Fibroblast of lung (primary cell): Measurements from ENCODE around the gene ADAM15. TPM values are rescaled to one million over a fixed set of nuclear protein-coding genes. Genes with fewer than 3 reads are reported as not detected.
A peak's percentile ranks its signal among the peaks of the same experiment; 100 is the strongest.

Experiments used
- DNase-seq, 2 donors: peaks; one replicate each; pipeline versions ENCODE4 v3.0.0 to v3.0.0-alpha.2; 2010; ENCODE audit warnings: low read depth in 2 of 2
- H2AFZ ChIP-seq: 2 replicates; pipeline ENCODE4 v1.5.1; 2012; ENCODE audit warnings: low read length, control low read depth, inconsistent platforms
- H3K27ac ChIP-seq: 2 replicates; pipeline ENCODE4 v1.5.1; 2011; ENCODE audit warnings: low read length, control low read depth; ENCODE audit not compliant: insufficient read depth
- H3K27me3 ChIP-seq: 2 replicates; pipeline ENCODE4 v1.5.1; 2011; ENCODE audit warnings: mild to moderate bottlenecking, low read length; ENCODE audit not compliant: control insufficient read depth, insufficient read depth
- H3K36me3 ChIP-seq: 2 replicates; pipeline ENCODE4 v1.5.1; 2011; ENCODE audit warnings: low read length; ENCODE audit not compliant: control insufficient read depth, insufficient read depth
- H3K4me1 ChIP-seq: 2 replicates; pipeline ENCODE4 v1.5.1; 2011; ENCODE audit warnings: low read length; ENCODE audit not compliant: control insufficient read depth, insufficient read depth; ENCODE audit errors: extremely low read depth
- H3K4me2 ChIP-seq: 2 replicates; pipeline ENCODE4 v1.5.1; 2011; ENCODE audit warnings: low read length, control low read depth; ENCODE audit not compliant: insufficient read depth; ENCODE audit errors: extremely low read depth
- H3K4me3 ChIP-seq, 4 experiments: fragments of 200-600 bp in 1 of 4; sonication (generic) in 1 of 4; replicated peaks in 1 of 4; 2 replicates each; pipeline ENCODE4 v1.5.1; 2011 to 2016; ENCODE audit warnings: low read length in 4 of 4, low read depth in 3 of 4, mild to moderate bottlenecking in 3 of 4, control low read depth in 2 of 4, inconsistent platforms in 1 of 4, mixed read lengths in 1 of 4; ENCODE audit not compliant: insufficient read depth in 1 of 4; ENCODE audit errors: control extremely low read depth in 1 of 4
- H3K79me2 ChIP-seq: 2 replicates; pipeline ENCODE4 v1.5.1; 2012; ENCODE audit warnings: mild to moderate bottlenecking, low read length, inconsistent platforms; ENCODE audit not compliant: control insufficient read depth, insufficient read depth
- H3K9ac ChIP-seq: 2 replicates; pipeline ENCODE4 v1.5.1; 2011; ENCODE audit warnings: mild to moderate bottlenecking, low read length, control low read depth; ENCODE audit not compliant: insufficient read depth
- H3K9me3 ChIP-seq: 2 replicates; pipeline ENCODE4 v1.5.1; 2012; ENCODE audit warnings: low read depth, low read length; ENCODE audit not compliant: control insufficient read depth, insufficient read depth
- H4K20me1 ChIP-seq: 2 replicates; pipeline ENCODE4 v1.5.1; 2011; ENCODE audit warnings: low read length; ENCODE audit not compliant: control insufficient read depth, insufficient read depth; ENCODE audit errors: extremely low read depth
- EZH2 ChIP-seq: IDR thresholded peaks from 2 replicates; pipeline ENCODE4 v1.5.1; 2012; ENCODE audit warnings: low read length, control low read depth, mild to moderate bottlenecking; ENCODE audit errors: missing control alignments
- polyA plus RNA-seq, 2 donors: library from polyadenylated mRNA; depleted of rRNA in 1 of 2; stranded (reverse) in 1 of 2; unstranded in 1 of 2; fragments of >200 nt; gene quantifications; 2 replicates each; pipeline ENCODE4 v1.2.1, GENCODE V29; 2011 to 2012; ENCODE audit warnings: missing spikeins in 1 of 2
- total RNA-seq: library from RNA; depleted of rRNA; stranded (reverse); fragments of >200 nt; gene quantifications from 2 replicates; pipeline ENCODE4 v1.2.1, GENCODE V29; 2014
- TF ChIP-seq, protein P1 (sequence below), 2 donors: IDR thresholded peaks in 1 of 2; conservative IDR thresholded peaks in 1 of 2; 1 replicate in 1 of 2; 2 replicates in 1 of 2; pipeline ENCODE4 v1.5.1; 2011 to 2012; ENCODE audit warnings: low read length in 2 of 2, control low read depth in 1 of 2, inconsistent platforms in 1 of 2, low read depth in 1 of 2, mild to moderate bottlenecking in 1 of 2

ADAM15 gene
- total and polyA plus RNA-seq, 2 donors (not counting 1 experiment from before 2014, with no cell fraction given): 19.5 to 58.5 TPM

DNA sequence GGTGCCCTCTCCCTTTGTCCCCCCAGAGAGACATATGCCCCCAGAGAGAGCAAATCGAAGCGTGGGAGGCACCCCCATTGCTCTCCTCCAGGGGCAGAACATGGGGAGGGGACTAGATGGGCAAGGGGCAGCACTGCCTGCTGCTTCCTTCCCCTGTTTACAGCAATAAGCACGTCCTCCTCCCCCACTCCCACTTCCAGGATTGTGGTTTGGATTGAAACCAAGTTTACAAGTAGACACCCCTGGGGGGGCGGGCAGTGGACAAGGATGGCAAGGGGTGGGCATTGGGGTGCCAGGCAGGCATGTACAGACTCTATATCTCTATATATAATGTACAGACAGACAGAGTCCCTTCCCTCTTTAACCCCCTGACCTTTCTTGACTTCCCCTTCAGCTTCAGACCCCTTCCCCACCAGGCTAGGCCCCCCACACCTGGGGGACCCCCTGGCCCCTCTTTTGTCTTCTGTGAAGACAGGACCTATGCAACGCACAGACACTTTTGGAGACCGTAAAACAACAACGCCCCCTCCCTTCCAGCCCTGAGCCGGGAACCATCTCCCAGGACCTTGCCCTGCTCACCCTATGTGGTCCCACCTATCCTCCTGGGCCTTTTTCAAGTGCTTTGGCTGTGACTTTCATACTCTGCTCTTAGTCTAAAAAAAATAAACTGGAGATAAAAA lies 35.9 kb downstream of the ADAM15 start:
- Histone ChIP-seq H2AFZ (no peak overlapping the region), H3K27ac (no peak overlapping the region), H3K4me2 (no peak overlapping the region), H3K4me1 (peaks cover 9% of the 10 kb centered on the region), H3K4me3 (no peak overlapping the region), H3K79me2 (no peaks in the 10 kb centered on the region), H3K36me3 (no peaks in the 10 kb centered on the region), H3K27me3 (peaks cover 20% of the 10 kb centered on the region), H4K20me1 (peaks cover 1% of the 10 kb centered on the region), H3K9me3 (no peaks in the 10 kb centered on the region), H3K9ac (no peak overlapping the region)
- no peak for DNase-seq
- TF ChIP-seq, protein P1, sequence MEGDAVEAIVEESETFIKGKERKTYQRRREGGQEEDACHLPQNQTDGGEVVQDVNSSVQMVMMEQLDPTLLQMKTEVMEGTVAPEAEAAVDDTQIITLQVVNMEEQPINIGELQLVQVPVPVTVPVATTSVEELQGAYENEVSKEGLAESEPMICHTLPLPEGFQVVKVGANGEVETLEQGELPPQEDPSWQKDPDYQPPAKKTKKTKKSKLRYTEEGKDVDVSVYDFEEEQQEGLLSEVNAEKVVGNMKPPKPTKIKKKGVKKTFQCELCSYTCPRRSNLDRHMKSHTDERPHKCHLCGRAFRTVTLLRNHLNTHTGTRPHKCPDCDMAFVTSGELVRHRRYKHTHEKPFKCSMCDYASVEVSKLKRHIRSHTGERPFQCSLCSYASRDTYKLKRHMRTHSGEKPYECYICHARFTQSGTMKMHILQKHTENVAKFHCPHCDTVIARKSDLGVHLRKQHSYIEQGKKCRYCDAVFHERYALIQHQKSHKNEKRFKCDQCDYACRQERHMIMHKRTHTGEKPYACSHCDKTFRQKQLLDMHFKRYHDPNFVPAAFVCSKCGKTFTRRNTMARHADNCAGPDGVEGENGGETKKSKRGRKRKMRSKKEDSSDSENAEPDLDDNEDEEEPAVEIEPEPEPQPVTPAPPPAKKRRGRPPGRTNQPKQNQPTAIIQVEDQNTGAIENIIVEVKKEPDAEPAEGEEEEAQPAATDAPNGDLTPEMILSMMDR (conservative IDR thresholded peaks at IDR 0.05 in 1 of 2, IDR thresholded peaks at IDR 0.05 in 1 of 2; ENCODE audit: low read depth in 1 of 2, low read length in 2 of 2): peak in 1 of 2 donors; percentile 8
- no peak for TF ChIP-seq EZH2

DNA sequence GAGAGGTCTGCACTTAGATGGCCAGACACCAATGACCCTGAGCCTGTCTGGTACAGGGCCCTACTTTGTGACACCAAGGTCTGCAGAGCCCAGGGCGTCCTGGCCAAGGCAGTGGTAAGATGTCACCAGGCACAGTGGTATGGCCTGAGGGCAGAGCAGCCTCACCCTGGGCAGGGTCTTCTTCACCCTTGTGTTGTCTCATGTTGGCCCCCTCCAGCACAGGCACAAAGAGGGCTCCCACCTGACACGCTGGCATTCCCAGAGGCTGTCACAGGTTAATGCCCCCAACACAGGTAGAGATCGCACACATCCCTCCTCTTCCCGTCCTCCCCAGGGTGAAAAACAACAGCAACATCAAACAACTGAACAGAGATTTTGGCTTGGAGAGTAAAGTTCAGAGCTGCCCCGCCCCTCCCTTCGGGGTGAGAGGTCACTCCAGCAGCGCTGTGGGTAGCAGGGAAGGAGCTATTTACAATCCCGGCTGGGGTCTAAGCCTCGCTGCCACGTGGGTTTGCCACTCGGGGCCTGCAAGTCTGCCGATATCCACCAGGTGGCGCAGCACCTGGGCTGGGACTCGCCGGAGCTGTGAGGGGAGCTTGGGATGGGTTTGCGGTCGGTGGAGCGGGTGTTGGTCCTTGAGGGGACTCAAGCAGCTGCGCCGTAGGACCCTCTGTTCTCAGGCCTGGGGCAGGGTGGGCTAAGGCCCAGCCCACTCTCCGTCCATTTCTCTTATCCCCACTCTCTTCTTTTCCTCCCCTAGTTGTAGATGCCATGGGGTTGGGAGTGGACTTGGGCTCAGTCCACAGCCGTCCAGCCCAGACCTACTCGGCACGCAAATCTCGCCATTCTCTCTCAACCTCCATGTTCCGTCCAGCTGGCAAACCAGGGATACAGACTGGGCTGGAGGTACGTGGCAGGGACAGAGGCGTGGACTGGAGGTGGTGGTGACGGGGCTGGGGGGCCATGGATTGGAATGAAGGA lies 40.2 kb downstream of the ADAM15 start:
- H3K79me2 ChIP-seq: no peaks in the 10 kb centered on the region
- H3K4me1 ChIP-seq: no peaks in the 10 kb centered on the region
- no peak overlapping the region for H3K4me3 ChIP-seq
- H3K9me3 ChIP-seq: no peaks in the 10 kb centered on the region
- no peak overlapping the region for H3K9ac ChIP-seq
- peaks cover 1% of the 10 kb centered on the region for H4K20me1 ChIP-seq
- TF ChIP-seq, protein P1 (conservative IDR thresholded peaks at IDR 0.05 in 1 of 2, IDR thresholded peaks at IDR 0.05 in 1 of 2; ENCODE audit: low read depth in 1 of 2, low read length in 2 of 2): peak; percentile 88 to 91
- TF ChIP-seq EZH2: no peak
- H3K36me3 ChIP-seq: no peaks in the 10 kb centered on the region
- H3K4me2 ChIP-seq: peak overlapping the region; percentile 40
- H3K27ac ChIP-seq: no peak overlapping the region
- DNase-seq: peak; percentile 38 to 61
- H3K27me3 ChIP-seq: peaks cover 11% of the 10 kb centered on the region
- no peak overlapping the region for H2AFZ ChIP-seq

DNA sequence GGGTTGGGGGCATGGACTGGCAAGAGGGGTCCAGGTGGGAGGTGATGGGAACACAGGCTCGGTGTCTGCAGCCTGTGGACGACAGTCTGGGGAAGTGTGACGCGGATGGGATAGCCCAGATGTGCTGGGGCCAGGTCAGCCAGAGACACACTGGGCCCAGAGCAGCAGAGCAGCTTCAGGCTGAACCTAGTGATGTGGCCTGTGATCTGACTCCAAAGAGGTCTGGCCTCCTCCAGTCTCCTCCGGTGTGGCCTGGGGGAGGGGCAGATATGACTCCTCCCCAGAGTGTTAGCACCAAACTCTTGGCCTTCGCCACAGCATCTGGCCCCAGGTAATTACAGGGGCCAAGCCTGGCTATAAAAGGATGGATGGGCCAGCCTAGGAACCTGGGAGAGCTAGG lies 41.0 kb downstream of the ADAM15 start:
- no peaks in the 10 kb centered on the region for H3K4me1 ChIP-seq
- H3K27ac ChIP-seq: no peak overlapping the region

More for the DNA sequence above, 41.0 kb downstream of the ADAM15 start:
- DNase-seq: no peak
- Histone ChIP-seq H4K20me1 (peaks cover 1% of the 10 kb centered on the region), H3K4me3 (no peak overlapping the region), H3K27me3 (peaks cover 11% of the 10 kb centered on the region), H3K9me3 (no peaks in the 10 kb centered on the region), H2AFZ (no peak overlapping the region), H3K4me2 (no peak overlapping the region), H3K9ac (no peak overlapping the region), H3K79me2 (no peaks in the 10 kb centered on the region), H3K36me3 (no peaks in the 10 kb centered on the region)
- no peak for TF ChIP-seq EZH2
- TF ChIP-seq, protein P1 (conservative IDR thresholded peaks at IDR 0.05 in 1 of 2, IDR thresholded peaks at IDR 0.05 in 1 of 2; ENCODE audit: low read depth in 1 of 2, low read length in 2 of 2): no peak
